HG03558 (cell line): ENCODE measurements around the gene PDZD7.
A peak's percentile ranks its signal among the peaks of the same experiment; 100 is the strongest.

ENCODE experiments used
- ATAC-seq: cut with Tn5 transposase; IDR thresholded peaks from one replicate; pipeline ENCODE4 v1.9.1; 2021; ENCODE audit warnings: moderate number of reproducible peaks; ENCODE audit not compliant: unreplicated experiment; ENCODE audit errors: extremely low read depth

The PDZD7 gene

DNA sequence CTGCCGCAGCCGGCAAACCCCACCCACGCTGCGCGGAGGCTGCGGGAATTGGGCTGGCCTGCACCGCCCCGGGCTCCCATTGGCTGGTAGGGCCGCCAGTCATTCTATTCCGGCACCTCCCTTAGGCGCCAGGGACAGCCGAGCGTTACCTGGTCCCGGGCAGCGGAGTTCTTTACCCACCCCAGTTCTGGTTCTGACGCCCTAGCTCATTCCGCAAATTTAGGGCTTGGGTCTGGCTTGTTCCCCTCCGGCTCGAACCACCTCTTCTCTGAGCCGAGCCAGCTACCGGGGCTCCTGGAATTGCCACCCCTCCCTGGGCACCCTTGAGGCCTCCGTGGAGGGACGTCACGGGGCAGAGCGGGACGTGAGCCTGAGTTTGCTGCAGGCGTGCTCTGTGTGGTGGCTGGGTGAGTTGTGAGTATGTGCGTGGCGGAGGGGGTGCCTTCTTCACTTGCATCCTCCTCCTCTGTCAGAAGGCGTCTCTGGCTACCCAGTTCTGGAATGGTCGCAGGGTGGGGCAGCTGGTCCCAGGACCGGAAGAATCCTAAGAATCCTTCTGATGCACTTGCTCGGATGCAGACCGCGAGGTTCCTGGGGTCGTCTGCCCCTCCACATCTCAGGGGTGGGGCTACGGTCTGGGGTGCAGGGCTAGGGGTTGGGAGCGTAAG lies at the start of gene PDZD7, which contains the start of gene SFXN3:
TSS of gene PDZD7 (minus strand) at position 2 of the 668 bp plus-strand sequence. CDS start 910 bp downstream, outside the sequence.
TSS of gene SFXN3 (plus strand) at position 107 of the 668 bp plus-strand sequence. CDS start 3,461 bp downstream, outside the sequence.
- ATAC-seq, result peak; percentile 49

DNA sequence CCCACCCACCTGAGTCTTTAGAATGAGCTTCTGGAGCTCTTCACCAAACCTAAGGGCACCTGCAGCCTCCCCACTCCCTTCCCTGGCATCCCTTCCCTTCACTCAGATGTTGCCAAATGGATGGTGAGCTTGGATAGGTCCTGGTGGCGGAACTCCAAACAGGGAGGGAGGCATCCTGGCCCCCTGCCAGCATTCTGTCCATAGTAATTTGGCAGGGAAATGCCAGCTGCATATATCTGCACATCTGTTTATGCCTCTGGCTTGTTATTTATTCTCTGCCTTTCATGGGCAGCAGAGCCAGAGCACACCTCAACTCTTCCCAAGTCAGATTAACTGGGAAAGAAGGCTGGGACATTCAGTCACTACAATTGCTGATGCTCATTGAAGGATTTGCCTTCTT lies 48.9 kb upstream of the PDZD7 start:
- ATAC-seq, result no peak

DNA sequence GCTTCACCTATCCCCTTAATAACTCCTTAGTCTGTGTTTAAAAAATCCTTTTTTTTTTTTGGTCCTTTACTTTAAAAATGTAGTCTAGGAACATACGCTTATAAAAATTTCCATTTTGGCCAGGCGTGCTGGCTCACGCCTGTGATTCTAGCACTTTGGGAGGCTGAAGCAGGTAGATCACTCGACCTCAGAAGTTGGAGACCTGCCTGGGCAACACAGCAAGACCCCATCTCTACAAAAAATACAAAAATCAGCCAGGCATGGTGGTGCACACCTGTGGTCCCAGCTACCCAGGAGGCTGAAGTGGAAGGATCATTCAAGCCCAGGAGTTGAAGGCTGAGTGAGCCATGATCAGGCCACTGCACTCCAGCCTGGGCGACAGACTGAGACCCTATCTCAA lies 45.7 kb upstream of the PDZD7 start:
- ATAC-seq, result no peak

DNA sequence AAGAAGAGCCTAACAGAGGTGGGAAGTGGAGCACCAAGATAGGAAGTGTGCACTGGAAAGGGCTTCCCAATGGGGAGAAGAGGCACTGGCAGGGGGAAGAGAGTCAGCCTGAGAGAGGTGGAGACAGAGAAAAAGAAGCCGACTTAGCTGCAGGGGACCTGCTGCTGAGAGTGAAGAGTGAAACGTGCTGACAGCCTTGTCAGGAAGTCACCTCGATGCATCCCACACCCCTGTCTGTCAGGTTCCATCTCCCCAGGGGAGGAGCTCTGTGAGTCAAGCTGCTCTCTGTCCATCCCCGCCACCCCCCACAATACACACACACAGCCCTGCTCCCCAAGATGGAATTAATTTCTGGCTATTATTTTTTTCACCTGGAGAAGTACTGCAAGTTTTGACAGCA lies 44.8 kb upstream of the PDZD7 start:
- no peak for ATAC-seq

- ATAC-seq, result no peak
Measured at GRCh38 chr10:101073631-101074030, 42.7 kb upstream of the PDZD7 start.

DNA sequence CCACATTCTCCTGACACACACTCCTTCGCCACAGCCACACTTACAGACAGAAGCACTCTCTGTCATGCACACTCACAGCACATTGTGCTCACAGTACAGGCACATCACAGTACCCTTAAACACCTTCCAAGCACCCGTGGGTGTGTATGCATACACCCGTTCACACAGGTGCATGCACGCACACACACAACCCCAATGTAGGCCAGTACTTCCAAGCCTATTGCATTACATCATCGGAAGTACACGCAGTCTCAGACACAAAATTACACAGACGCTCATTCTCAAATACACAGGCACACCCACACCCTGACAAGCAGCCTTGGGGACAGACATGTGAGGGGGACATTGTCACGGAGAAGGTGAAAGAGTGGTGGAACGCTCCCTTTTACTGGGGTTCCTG lies 42.0 kb upstream of the PDZD7 start:
- no peak for ATAC-seq

DNA sequence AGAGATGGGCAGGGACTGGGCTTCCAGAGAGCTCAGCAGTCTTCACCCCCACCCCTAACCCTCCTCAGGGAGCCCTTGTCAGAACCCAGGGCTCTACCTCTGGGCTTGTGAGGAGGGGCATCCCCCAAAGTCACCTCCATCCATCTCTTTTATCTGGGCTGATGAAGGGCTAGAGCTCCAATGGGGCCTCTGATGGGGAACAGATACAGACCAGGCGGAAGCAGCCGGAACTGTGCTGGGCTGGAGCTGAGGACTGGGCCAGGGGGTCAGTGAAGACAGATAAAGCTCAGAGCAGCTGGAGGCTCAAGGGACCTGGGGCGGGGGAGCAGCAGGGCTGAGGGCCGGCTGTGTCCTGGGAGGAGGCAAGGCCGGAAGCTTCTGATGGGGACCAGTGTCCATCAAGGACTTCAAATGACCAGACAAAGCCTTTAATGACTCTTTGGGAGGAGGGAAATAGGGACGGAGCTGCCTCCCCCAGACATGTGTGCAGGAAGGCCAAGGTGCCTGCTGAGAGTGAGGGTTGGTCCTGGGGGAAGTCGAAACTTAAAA lies 41.0 kb upstream of the PDZD7 start:
- ATAC-seq, result no peak

GRCh38 chr10:101071267-101071884 lies 40.4 kb upstream of the PDZD7 start:
- no peak for ATAC-seq

DNA sequence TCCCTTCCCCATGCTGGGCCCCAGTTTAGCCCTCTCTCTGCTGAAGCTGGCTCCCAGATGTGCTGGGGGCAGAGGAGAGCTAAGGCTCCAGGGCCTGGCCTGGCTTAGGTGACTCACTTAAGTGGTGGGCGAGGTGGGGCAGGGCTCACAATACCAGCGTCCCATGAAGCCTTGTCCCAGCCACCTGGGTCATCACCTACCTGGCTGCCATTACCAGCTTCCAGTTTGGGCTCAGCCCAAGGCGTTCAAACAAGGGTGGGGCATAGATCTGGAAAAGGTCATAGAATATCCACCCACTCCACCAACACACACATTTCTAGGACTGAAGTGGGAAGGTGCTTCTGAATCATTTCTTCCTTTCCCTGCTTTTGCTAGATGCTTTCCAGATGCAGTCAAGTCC lies 39.2 kb upstream of the PDZD7 start:
- no peak for ATAC-seq

GRCh38 chr10:101069441-101069840 lies 38.5 kb upstream of the PDZD7 start:
- ATAC-seq, result no peak

GRCh38 chr10:101067356-101068083 lies 36.6 kb upstream of the PDZD7 start:
- no peak for ATAC-seq

- no peak for ATAC-seq
Measured at GRCh38 chr10:101066896-101067355, 36.0 kb upstream of the PDZD7 start.

DNA sequence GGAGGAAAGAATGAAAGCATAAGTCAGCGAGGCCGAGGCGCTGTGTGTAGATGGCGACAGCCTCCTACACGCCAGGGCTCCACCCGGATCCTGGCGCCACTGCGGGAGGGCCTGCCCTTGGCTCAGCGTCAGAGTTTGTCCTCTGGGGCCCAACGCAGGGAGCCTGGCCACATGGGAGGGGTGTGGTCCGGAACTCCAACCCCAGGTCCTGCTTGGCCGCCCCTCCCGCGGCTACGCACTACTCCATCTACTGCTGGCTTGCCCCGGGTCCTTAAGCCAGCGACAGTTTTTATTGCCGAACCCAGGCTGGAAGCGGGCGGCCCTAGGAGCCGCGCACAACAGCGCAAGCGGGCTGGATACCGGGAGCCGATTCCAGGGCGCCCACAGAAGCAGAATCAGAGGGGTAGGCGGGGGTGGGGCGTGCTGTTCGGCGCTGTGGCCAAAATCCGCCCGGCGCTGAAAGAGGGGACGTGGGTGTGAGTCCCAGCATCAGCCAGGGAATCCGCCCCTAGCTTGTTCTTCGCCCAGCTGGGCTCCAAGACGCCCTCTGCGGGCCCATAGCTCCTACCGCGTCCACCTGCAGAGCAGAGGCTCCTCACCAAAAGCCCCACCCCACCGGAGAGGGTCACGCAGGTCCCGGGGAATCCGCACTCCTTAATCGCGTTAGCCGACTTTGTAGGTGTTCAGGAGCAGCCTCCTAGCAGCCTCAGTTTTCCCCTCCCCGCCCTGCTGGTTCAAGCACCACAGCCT lies 35.4 kb upstream of the PDZD7 start:
- no peak for ATAC-seq

DNA sequence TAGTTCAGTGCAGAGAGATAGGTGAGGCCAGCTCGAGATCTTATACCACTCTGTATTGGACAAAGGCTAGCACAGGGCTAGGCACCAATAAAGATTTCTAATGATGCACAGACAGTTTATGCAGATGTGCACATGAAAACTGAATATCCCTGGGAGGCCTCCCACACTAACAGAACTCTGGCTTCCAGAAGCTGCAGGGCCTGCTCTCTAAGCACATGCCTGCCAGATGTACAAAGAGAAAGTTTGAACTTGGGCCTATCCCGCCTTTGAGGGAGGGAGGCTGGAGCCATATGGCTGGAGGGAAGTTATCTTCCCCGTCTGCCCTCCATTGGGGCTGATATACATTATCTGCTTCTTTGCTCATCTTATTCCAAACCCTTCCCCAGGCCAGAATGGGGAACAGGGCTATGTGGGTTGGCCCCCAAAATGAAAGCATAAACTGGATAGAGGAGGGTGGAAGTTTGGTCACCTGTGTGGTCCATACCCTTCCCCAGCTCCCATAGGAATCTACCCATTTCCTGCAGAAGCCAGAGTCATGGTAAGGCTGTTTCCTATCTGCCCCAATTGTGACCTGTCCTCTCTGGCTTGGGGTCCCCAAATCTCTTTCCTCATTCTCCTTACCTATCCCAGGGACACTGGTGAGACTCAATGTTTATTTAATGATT lies 34.7 kb upstream of the PDZD7 start:
- no peak for ATAC-seq

DNA sequence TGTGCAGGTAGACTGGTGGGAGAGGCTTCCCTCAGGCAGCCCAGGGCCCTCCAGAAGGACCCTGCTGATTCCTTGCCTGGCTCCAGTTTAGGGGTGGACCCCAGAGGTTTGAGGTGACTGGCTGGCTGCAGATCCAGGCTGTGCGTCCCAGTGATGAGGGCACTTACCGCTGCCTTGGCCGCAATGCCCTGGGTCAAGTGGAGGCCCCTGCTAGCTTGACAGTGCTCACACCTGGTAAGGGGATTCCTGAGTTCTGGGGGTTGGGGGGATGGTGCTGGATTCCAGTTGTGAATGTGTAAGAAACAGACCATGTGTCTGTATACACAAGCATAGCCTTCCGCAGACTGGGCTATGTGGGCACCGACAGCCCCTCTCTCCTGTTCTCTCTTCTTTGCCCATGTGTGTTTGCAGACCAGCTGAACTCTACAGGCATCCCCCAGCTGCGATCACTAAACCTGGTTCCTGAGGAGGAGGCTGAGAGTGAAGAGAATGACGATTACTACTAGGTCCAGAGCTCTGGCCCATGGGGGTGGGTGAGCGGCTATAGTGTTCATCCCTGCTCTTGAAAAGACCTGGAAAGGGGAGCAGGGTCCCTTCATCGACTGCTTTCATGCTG lies 33.6 kb upstream of the PDZD7 start:
- no peak for ATAC-seq

- ATAC-seq, result no peak
Measured at GRCh38 chr10:101063548-101064414, 32.9 kb upstream of the PDZD7 start.

DNA sequence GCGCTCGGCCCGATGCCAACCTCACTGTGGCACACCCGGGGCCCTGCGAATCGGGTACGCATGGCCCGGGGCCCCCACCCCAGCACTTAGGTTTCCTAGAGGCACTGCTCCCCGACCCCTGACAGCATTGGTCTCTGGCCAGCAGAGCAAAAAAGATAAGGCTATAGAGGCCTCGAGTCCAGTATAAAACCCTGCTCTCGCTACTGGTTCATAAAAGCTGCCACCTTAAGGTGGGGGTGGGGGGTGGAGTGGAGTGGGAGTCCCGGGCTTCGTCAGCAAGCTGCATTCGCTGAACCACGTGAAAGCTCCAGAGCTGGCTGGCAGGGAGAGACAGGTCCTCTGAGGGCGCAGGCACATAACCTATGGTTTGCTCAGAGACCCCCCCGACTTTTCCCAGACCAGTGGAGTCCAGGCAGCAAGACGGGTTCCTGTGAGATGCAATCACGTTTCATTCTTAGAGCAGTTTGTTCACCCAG lies 32.2 kb upstream of the PDZD7 start:
- ATAC-seq, result no peak
